GM18909 (cell line): Measurements from ENCODE around the gene MYMK.

ENCODE experiments used
- ATAC-seq: cut with Tn5 transposase; IDR thresholded peaks from one replicate; pipeline ENCODE4 v1.9.1; 2021; ENCODE audit warnings: mild to moderate bottlenecking; ENCODE audit not compliant: unreplicated experiment, poor library complexity

Gene MYMK

DNA sequence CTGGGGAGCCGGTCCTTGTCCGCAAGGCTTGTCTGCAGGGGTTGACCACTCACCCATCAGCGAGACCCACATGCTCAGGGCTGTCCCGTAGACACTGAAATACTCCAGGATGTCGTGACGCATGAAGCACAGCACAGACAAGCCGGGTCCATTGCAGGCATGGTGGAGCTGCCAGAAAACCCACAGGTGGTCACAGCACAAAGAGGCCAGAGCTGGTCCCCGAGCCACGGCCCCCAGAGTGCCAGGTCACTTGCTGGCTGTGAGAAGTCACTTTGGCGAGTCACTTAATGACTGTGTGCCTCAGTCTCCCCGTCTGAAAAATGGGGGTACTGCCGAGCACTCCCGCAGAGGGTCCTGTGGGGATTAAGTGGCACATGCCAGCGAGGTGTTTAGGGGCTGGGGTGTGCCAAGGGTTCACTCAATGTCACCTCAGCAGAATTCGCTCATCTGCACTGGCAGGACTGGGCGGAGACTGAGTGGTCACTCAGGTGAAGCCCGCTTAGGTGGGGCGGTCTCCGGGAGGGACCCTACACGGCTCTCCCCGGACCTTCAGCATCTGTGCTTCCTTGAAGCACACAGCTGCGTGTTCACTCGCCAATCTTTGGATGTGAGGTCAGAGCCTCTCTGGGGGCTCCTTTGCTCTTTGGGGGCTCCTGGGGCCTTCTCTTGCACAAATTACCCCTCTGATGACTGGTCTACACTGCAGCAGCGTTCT is 4.5 kb downstream of the MYMK start:
- no peak for ATAC-seq

DNA sequence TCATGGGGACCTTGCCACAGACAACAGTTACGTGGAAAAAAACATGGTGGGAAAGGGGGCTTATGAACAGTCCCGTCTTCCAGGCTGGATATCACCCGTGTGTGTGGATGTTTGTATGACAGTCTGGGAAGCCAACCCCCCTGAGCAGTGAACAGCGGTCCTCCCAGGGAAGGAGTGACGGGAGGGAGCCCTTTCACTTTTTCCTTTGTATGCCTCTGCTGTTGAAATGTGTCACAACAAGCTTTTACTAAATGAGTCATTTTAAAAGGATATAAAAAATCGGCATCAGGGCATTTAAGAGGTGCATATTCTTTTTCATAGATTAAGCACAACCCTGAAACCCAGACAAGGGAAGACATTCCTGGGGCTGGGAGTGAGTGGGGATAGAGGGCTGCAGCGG is 5.1 kb downstream of the MYMK start:
- ATAC-seq: no peak

DNA sequence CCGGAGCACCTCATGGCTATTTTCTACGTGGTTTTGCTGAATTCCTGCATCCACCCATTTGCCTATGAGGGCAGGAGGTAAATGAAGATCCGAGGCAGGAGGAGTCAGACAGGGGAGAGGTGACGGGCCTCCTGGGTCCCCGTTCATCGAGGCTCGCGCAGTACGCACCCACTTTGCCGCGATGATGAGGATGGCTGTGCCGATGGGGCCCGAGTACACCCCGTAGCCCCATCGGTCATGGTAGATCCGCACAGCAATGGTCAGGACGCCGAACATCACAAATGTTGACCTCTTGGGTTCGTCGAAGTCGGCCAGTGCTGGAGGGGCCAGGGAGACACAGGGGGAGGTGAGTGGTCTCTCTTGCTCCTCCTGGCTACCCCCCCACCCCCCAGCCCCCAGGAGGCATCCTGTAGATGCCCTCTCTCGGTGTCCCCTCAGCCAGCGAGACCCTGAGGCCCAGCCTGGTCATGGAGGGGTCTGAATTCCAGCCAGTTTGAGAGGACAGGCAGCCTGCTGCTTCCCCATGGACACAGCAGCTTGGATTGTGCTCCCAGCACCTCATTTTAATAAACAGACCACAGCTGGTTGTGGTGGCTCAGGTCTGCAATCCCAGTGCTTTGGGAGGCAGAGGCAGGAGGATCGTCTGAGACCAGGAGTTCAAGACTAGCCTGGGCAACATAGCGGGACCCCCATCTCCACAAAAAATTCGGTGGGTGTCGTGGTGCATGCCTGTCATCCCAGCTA is 5.9 kb downstream of the MYMK start:
- ATAC-seq: no peak

DNA sequence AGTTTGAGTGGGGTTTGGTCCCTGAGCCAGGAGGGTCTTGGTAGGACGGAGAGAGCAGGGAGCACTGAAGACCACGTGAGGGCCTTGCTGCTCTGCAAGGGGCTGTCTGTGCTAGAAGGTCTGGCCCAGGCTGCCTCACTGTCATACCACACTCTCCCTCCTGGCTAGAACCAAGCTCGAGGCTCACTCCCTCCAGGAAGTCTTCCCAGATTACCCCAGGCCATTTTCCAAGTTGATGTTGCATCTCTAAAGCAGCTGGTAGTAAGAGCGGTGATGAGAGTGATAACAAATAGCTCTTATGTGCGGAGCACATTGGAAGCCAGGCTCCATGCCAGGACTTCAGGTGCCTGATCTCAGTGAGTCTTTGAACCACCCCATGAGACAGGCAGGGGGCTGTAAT is 6.6 kb downstream of the MYMK start:
- no peak for ATAC-seq

DNA sequence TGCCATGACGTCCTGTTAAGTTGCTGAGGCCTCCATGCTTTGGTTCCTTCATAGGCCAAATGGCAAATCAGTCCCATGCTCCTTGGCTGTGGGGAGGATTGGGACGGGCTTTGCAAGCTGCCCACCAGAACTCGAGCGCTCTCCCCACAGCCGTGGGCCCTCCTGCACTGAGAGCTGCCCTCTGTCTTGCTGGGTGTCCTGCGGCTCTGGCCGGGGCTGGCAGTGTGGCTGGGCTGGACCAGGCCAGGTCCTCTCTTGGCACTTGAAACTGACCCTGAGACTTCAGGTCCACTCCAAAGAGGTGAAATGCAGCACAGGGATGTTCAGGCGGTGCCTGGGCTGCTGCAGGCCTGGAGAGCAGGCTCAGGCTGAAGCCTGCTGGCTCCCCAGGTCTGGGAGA is 7.0 kb downstream of the MYMK start:
- no peak for ATAC-seq

DNA sequence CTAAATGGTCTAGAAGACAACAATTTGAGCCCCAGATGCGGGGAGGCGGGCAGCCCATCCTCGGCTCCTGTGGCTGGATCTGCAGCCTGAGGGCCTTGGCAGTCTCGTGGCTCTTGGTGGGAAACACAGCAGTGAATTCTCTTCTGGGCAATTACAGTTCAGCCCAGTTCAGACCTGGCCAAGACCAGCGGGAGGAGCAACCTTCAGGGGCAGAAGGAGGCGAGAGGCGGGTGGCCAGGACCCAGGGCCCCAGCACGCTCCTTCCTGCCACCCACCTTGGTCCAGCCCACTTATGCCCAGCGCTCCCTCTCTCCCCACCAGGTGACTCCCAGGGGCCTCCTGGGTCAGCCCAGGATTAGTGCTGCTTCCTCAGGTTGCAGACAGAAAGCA is 7.8 kb downstream of the MYMK start:
- ATAC-seq: no peak

DNA sequence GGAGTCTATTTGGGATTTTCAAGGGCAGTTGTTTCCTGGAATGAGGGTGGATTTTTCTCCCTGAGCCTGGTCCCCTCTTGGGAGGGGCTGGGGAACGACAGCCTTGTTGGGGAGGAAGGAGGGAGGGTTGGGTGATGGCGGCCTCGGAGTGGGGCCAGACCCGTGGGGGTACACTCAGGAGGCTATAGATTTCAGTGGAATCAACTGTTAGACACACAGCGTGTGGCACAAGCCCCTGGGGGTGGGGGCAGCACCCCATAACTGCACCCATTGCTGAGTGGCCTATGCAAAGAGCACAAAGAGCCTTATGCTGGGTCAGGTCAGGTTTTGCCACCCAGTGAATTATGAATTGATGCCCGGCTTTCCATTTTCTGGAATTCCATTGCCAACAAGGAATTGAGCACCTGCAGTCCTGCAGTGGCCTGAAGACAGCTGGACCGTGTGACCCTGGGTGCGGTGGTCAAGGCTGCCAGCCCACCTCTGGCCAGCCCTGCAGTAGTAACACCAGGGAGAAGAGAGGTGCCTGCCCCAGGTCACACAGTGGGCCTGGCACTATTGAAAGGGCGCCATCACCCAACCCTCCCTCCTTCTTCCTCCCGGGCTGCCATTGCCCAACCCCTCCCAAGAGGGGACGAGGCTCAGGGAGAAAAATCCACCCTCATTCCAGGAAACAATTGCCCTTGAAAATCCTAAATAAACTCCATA is 8.4 kb downstream of the MYMK start:
- ATAC-seq: no peak

DNA sequence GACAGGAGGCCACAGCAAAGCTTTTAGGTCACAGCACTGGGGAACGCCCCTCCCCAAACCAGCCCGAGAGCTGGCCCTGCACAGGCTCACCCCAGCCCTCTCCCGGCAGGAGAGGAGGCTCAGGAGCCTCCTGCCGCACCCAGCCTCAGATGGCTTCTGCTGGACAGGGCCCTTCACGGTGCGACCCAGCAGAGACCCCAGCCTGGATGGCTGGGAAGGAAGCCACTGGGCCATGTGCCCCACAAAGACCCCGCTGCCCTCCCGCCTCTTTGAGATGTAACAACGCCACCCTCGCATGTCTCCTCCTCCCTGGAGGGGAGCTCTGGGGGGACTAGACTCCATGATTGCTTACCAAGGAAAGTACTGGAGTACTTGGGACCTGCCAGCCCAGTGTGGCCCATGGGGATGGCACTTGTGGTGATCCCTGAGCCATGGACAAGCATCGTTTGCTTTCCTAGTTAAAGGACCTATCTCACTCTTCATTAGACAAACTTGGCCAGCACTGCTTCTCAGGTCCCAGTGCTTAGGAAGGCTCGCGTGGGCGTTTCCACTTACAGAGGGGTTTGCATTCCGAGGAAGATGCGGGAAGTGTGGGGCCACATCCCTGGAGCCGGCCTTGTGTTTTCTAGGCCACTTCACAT is 9.0 kb downstream of the MYMK start:
- ATAC-seq: no peak

DNA sequence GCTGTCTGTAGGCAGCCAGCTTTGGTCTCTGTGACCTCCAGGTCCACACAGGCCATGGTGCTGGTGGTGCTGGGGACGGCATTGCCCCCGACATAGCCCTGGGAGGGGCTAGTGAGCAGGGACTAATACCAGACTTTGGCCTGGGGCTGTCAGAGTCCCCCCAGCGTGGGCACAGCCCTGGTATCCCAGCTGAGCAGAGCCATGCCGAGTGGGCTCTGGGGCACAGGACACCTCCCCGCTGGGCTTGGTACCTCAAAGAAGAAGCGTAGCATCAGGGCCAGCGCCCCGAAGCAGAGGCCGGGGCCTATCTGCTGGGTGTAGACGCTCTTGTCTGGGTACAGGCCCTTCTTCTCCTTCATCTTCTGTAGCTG is 9.5 kb downstream of the MYMK start:
- ATAC-seq: no peak

DNA sequence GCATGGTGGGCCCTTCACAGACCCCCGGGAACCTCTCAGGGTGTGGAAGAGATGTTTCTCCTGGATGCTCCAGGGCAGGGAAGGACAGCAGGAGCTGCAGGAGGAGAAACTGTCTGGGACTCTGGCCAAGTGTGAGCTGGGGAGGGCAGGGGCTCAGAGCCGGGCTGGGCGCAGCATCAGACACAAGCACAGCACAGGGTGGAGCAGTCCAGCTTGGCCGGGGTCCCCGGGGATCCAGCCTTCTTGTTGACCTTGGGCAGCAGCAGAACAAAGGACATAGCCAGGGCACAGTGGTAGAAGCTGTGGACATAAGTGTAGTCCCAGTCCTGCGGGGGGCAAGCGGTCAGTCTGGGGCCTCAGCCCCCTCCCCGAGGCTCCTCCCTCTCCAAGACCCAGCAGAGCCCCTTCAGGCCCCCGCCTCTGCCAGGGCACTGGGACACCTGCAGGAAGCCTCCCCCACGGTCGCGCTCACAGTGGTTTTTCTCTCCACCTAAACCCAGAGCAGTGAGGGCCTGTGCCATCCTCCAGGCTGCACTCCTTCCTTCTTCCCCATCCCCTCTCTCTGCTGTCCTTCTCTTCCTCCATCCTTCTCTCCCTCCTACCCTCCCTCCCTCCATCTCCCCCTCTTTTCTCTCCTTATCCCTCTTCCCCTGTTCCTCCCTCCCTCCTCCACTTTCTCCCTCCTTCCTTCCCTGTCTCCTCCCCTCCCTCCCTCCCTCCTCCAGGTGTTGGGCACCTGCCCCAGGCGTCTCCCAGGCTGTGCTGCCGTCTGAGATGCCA is 10.1 kb downstream of the MYMK start:
- ATAC-seq: no peak

DNA sequence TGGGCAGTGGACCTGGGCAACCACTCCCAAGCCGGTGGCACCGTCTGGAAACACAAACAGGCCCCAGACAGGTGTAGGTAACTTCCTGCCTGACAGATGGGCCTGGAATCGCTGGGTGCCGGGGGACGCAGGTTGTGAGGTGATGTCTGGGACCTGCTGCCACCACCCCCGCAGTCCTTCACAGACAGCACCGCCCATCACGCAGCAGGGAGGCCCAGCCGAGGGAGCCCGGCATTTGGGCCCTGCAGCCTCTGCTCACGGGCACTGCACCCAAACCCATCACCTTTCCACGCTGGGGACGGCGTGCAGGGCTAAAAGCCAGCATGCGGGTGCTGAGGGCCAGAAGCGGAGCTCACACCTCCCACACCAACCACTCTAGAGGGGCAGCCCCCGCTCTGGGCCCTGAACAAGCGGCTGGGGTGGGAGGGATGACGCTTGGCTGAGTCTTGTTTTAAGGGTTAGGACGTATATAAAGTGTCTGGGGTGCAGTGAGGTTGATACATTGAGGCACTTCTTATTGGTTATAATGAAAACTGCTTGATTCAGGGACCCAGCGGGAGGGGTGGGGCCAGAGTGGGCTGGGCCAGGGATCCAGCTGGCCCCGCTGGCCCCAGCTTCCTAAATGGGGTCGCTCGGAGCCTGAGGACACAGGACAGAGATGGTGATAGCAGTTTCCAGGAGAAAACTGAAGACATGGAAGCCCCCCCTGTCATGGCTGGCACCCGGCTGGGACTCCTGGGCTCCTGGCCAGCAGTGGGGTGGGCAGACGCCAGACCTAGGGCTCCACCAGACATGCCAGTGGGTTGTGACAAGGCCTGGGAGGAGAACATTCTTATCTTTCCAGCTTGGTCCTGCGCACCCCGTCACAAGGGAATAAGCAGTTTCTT is 11.3 kb downstream of the MYMK start:
- no peak for ATAC-seq

DNA sequence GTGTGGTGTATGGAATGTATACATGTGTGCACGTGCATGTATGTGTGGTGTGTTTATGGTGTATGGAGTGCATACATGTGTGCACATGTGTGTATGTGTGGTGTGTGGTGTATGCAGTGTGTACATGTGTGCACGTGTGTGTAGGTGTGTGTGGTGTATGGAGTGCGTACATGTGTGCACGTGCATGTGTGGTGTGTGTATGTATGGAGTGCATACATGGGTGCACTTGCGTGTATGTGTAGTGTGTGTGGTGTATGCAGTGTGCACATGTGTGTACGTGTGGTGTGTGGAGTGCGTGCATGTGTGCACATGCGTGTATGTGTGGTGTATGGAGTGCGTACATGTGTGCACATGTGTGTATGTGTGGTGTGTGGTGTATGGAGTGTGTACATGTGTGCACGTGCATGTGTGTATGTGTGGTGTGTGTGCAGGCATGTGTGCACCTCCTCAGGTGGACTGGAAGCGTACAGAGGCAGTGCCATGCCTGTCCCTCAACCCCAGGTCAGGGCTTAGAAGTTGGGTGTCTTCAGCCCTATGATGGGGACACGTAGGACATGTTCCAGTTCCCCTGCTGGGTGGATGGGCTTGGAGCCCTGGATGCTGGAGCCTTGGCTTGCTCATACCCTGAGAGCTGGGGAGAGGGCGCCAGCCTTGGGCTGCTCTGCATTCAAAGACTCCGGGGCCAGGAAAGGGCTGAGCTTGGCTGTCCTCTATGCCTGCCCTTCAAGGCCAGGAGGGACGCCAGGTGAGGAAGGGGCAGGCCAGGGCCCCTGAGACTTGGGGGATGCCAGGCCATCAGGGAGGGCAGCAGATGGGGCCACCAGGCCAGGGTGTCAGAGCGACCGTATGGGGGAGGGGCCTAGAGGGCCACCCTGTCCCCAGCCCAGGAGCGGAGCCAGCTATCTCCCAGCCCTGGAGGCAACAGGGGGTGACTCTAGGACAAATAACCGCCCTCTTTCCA is 12.2 kb downstream of the MYMK start:
- ATAC-seq: no peak

DNA sequence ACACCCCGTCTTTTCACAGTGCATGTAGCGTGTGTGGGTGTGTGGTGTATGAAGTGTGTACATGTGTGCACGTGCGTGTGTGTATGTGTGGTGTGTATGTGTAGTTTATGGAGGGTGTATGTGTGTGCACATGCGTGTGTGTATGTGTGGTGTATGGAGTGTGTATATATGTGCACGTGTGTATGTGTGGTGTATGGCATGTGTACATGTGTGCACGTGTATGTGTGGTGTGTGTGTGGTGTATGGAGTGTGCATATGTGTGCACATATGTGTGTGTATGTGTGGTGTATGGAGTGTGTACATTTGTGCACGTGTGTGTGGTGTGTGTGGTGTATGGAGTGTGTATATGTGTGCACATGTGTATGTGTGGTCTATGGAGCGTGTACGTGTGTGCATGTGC is 13.2 kb downstream of the MYMK start:
- ATAC-seq: no peak

DNA sequence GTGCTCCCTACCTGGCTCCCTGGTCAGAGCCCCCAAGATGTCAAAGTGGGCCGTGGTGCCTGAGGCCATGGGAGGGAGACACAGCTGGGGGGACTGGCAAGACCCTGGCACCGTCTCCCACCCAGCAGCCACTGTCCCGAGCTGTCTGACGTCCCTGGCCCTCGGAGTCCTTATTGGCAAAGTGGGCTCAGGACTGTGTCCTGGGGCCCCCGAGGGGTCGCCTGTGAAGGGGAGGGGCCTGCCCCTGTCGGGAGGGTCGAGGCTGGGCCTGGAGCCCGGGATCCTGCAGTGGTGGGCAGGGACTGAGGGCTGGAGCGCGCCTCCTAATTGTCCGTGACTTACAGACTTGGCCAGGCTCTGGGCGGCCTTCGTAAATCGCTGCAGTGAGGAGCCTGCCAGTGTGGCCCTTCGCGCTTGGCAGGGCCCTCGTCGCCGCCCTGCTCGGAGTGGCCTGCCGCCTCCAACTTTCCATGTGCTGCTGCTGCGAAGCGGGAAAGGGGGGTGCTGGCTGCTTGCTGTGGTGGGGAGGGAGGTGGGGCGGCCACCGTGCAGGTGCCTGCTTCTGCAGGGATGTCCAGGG is 13.7 kb downstream of the MYMK start:
- ATAC-seq: no peak

DNA sequence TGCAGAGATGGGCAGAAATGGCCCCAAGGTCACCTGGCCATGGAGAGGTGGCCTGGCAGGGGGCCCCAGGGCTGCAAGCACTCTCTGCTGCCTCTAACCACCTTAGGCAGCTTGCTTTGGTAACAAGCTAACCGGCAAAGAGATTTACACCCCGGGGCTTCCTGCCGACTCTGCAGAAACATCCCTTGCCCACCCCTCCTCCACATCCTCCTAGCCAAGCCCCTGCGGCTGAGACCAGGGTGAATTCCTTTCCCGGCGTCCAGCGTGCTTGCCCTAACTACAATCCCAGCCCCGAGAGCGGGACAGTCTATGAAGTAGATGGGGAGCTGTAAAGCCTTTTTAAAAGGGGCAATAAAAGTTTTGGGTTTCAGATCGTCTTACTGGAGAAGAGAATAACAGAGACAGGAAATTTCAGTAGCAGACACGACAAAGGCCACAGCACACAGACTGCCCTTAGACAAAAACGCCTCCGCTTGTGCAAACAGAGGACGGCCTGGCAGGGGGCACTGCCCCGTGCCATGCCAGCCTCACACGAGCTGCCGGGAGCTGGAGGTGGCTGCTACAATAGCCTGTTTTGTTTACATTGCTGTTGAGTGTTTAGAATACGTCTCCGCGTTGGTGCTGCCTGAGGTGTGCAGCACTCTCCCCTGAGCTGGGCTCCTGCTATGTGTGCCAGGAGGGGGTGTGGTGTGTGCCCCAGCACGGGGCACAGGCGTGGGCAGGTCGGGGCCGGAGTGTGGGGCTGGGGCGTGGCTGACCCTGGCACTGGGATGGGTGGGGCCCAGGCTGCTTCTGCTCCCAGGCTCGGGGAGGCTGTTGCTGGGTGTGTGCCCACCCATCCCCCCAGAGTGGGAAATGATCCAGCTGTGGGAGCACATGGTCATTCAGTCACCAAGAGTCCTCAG is 15.3 kb downstream of the MYMK start:
- no peak for ATAC-seq

DNA sequence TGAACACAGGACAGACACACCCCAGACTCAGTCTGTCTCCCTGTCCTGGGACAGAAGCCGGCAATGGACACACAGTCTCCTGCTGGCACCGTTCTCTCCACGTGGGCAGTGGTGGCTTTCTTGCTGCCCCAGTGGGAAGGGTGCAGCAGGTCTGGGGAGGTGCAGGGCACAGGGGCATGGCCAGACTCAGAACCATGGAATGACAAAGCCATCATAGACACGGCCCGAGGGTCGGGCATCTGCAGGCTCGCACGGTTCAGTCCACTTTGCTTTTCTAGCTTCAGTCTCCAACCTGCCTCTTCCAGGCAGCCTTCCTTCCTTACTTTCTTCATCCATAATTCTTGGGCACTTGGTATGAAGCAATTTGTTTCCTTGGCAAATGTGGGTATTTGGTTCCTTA is 16.7 kb downstream of the MYMK start:
- ATAC-seq: no peak
